Sigmoid colon (tissue), 7 donors: ENCODE results near the gene NAGPA. TPM values are rescaled to one million over a fixed set of nuclear protein-coding genes. Genes with fewer than 3 reads are reported as not detected.

Experiments used
- DNase-seq: peaks from one replicate; pipeline ENCODE4 v3.0.0-alpha.2; 2019
- H3K27ac ChIP-seq, 4 donors: fragments of 200-600 bp; sonication (generic); one replicate each; pipeline ENCODE4 v1.5.1; 2016 to 2019; ENCODE audit warnings: mild to moderate bottlenecking in 1 of 4
- H3K27me3 ChIP-seq, 3 donors: fragments of 200-600 bp; sonication (generic); one replicate each; pipeline ENCODE4 v1.5.1; 2019; ENCODE audit warnings: mild to moderate bottlenecking in 1 of 3
- H3K36me3 ChIP-seq, 4 donors: fragments of 200-600 bp; sonication (generic); one replicate each; pipeline ENCODE4 v1.5.1; 2016 to 2019
- H3K4me1 ChIP-seq, 4 donors: fragments of 200-600 bp; sonication (generic); one replicate each; pipeline ENCODE4 v1.5.1; 2017 to 2019
- H3K4me3 ChIP-seq, 4 donors: fragments of 200-600 bp; sonication (generic); one replicate each; pipeline ENCODE4 v1.5.1; 2017 to 2019; ENCODE audit warnings: mild to moderate bottlenecking in 2 of 4, moderate library complexity in 1 of 4
- H3K9me3 ChIP-seq, 4 donors: fragments of 200-600 bp in 3 of 4; sonication (generic) in 3 of 4; one replicate each; pipeline versions ENCODE4 v1.5.1 to v1.6.1; 2013 to 2019
- EP300 ChIP-seq, 4 donors: sonication (generic); formaldehyde crosslinking; IDR thresholded peaks; one replicate each; pipeline ENCODE4 v1.6.1; 2017; ENCODE audit warnings: antibody characterized with exemption in 4 of 4
- POLR2A ChIP-seq, 2 donors: fragments of 450-650 bp; IDR thresholded peaks; one replicate each; pipeline ENCODE4 v1.6.1; 2016; ENCODE audit warnings: antibody characterized with exemption in 2 of 2, mild to moderate bottlenecking in 2 of 2, moderate library complexity in 2 of 2
- POLR2AphosphoS5 ChIP-seq, 4 donors: sonication (generic); formaldehyde crosslinking; IDR thresholded peaks; one replicate each; pipeline ENCODE4 v1.6.1; 2017; ENCODE audit warnings: antibody characterized with exemption in 4 of 4
- WGBS, 2 donors: extraction: QIAGEN DNeasy Blood & Tissue Kit; methylation state at CpG; one replicate each; pipeline ENCODE4 v1.1.7; 2013; 5-methylcytosine and 5-hydroxymethylcytosine counted together
- intact Hi-C: fragments of 100-400 bp; cut with DNase I; formaldehyde crosslinking; loops from one replicate; pipeline ENCODE4 v1.15.1; 2023
- polyA plus RNA-seq, 3 donors: library from polyadenylated mRNA; stranded (reverse); fragments of 200-250 nt; gene quantifications; one replicate each; pipeline ENCODE4 v1.2.3, GENCODE V29; 2013
- total RNA-seq, 4 donors: library from RNA; depleted of rRNA; stranded (reverse); fragments of >200 nt; gene quantifications; one replicate each; pipeline ENCODE4 v1.1.0, GENCODE V29; 2016
- TF ChIP-seq, protein P1 (sequence below), 4 experiments: fragments of 450-650 bp in 3 of 4; fragments of 200-600 bp in 1 of 4; IDR thresholded peaks; one replicate each; pipeline ENCODE4 v1.5.1; 2016 to 2019; ENCODE audit warnings: antibody characterized with exemption in 4 of 4, mild to moderate bottlenecking in 3 of 4, moderate library complexity in 2 of 4
- donor health status: healthy with polysubstance abuse.
- donor health status: Bipolar disorder and iron deficiency.
- donor health status: healthy.

The NAGPA gene
- total and polyA plus RNA-seq, 7 donors: 10.8 to 30.7 (median 16.4) TPM

DNA sequence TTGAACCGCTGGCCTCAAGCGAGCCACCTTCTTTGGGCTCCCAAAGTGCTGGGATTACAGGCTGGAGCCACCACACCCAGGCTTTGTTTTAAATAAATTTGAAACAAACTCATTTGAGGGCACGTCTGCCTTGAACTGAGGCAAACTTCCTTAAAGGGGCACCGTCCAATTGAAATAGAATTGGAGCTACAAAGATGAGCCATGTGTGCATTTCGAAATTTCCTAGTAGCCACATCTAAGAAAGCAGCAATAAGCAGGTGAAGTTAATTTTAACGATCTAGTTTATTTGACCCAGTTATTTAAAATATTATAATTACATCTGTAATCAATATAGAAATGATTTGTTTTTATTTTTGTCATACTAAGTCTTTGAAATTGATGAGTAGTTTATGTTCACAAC is 32.8 kb upstream of the NAGPA start:
- no peaks in the 10 kb centered on the region for H3K27me3 ChIP-seq
- peaks cover 0 to 14% (median 9%) of the 10 kb centered on the region in 4 donors for H3K4me1 ChIP-seq
- H3K4me3 ChIP-seq: no peak overlapping the region
- no peaks in the 10 kb centered on the region for H3K36me3 ChIP-seq
- intact Hi-C loops: no loop called here
- peak overlapping the region in 1 of 4 donors; percentile 45 for H3K27ac ChIP-seq
- WGBS, 2 donors: 50 to 65% methylated on average over 6 of the region's 6 CpGs
- DNase-seq: peak; percentile 19
- TF ChIP-seq POLR2A (IDR thresholded peaks at IDR 0.05): no peak
- no peak for TF ChIP-seq POLR2AphosphoS5 (IDR thresholded peaks at IDR 0.05)
- TF ChIP-seq EP300 (IDR thresholded peaks at IDR 0.05): no peak
- TF ChIP-seq, protein P1, sequence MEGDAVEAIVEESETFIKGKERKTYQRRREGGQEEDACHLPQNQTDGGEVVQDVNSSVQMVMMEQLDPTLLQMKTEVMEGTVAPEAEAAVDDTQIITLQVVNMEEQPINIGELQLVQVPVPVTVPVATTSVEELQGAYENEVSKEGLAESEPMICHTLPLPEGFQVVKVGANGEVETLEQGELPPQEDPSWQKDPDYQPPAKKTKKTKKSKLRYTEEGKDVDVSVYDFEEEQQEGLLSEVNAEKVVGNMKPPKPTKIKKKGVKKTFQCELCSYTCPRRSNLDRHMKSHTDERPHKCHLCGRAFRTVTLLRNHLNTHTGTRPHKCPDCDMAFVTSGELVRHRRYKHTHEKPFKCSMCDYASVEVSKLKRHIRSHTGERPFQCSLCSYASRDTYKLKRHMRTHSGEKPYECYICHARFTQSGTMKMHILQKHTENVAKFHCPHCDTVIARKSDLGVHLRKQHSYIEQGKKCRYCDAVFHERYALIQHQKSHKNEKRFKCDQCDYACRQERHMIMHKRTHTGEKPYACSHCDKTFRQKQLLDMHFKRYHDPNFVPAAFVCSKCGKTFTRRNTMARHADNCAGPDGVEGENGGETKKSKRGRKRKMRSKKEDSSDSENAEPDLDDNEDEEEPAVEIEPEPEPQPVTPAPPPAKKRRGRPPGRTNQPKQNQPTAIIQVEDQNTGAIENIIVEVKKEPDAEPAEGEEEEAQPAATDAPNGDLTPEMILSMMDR (IDR thresholded peaks at IDR 0.05): no peak
- H3K9me3 ChIP-seq: no peaks in the 10 kb centered on the region

DNA sequence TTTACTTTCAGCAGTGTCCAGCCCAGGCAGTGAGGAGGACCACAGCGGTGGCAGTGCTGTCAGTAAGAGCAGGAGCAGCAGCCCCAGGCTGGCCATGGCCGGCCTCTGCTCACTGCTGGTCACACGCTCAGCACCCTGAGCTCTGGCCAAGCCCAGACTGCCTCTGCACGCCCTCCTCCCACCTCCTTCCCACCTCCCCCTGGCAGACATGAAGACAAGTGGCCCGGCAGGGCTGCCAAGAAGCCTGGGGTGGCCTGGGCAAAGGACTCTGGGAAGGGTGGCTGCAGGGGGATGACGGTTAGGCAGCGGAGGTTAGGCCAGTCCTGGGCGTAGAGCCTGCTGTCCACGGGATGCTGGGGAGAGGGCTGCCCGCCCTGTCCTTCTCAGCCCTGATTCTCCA is 32.1 kb upstream of the NAGPA start, which contains the start of gene C16orf89:
Gene C16orf89, minus strand, starts transcription at position 144 of the 400 bp plus-strand sequence. Its CDS starts 48 bp downstream, at position 96.
- Histone ChIP-seq H3K9me3 (no peaks in the 10 kb centered on the region), H3K36me3 (no peaks in the 10 kb centered on the region), H3K27me3 (no peaks in the 10 kb centered on the region), H3K4me3 (peak within 1 kb of the TSS in 1 of 4 donors; percentile 10), H3K27ac (peak within 1 kb of the TSS in 2 of 4 donors; percentile 34 to 45), H3K4me1 (peaks cover 0 to 10% (median 3%) of the 10 kb centered on the region in 4 donors)
- peak; percentile 65 for DNase-seq
- TF ChIP-seq POLR2AphosphoS5 (IDR thresholded peaks at IDR 0.05) (no peak), POLR2A (IDR thresholded peaks at IDR 0.05) (no peak), EP300 (IDR thresholded peaks at IDR 0.05) (no peak)
- TF ChIP-seq, protein P1 (IDR thresholded peaks at IDR 0.05): no peak
- intact Hi-C loops: no loop called here
- WGBS, 2 donors: 65% methylated on average over 10 of the region's 10 CpGs

DNA sequence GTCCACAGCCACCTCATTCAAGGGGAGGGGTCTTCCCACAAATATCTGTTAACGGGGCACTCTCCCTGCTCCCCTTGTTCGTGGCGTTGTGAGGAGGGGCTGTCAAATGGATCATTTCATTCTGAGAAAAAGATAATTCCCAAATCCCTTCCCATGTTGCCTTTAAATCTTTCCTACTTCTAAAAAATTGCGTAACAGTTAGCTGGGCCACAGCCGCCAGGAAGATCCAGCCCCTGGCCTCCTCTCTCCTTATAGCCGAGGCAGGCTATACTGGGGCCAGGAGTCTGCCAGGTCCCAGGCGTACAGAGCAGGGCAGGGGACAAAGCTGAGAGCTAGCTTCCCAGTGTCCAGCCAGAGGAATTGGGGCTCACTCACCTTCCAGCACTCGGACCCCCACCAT is 31.6 kb upstream of the NAGPA start:
- DNase-seq: peak; percentile 60
- peaks cover 0 to 10% (median 3%) of the 10 kb centered on the region in 4 donors for H3K4me1 ChIP-seq
- intact Hi-C loops: no loop called here
- H3K27me3 ChIP-seq: no peaks in the 10 kb centered on the region
- H3K9me3 ChIP-seq: no peaks in the 10 kb centered on the region
- peak overlapping the region in 2 of 4 donors; percentile 34 to 45 for H3K27ac ChIP-seq
- H3K4me3 ChIP-seq: peak overlapping the region in 1 of 4 donors; percentile 10
- TF ChIP-seq POLR2AphosphoS5 (IDR thresholded peaks at IDR 0.05) (no peak), EP300 (IDR thresholded peaks at IDR 0.05) (no peak), POLR2A (IDR thresholded peaks at IDR 0.05) (no peak)
- 20 to 55% methylated on average over 8 of the region's 8 CpGs for WGBS, 2 donors
- H3K36me3 ChIP-seq: no peaks in the 10 kb centered on the region

DNA sequence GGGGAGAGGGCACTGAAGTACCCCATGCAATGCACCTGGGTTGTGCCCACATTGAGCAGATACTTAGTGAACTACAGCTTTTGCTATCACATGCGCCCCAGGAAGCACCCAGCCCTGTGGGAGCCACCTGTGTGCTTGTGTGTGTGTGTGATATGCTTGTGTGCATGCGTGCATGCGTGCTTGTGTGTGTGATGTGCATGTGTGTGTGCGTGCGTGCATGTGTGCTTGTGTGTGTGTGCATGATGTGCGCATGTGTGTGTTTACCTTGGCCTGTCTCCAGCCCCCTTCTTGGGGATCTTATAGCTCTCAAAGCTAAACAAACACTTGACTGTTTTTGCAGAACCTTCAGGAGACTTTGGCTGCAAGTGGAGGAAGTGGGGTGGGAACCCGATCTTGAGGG is 31.2 kb upstream of the NAGPA start:
- Histone ChIP-seq H3K4me1 (peaks cover 0 to 10% (median 3%) of the 10 kb centered on the region in 4 donors), H3K27me3 (no peaks in the 10 kb centered on the region), H3K4me3 (no peak overlapping the region), H3K36me3 (no peaks in the 10 kb centered on the region), H3K27ac (no peak overlapping the region), H3K9me3 (no peaks in the 10 kb centered on the region)
- intact Hi-C loops: no loop called here
- no peak for TF ChIP-seq POLR2AphosphoS5 (IDR thresholded peaks at IDR 0.05)
- no peak for TF ChIP-seq POLR2A (IDR thresholded peaks at IDR 0.05)
- no peak for TF ChIP-seq EP300 (IDR thresholded peaks at IDR 0.05)
- TF ChIP-seq, protein P1 (IDR thresholded peaks at IDR 0.05): no peak
- DNase-seq: peak; percentile 14
- WGBS, 2 donors: 11 to 43% methylated on average over 7 of the region's 7 CpGs

DNA sequence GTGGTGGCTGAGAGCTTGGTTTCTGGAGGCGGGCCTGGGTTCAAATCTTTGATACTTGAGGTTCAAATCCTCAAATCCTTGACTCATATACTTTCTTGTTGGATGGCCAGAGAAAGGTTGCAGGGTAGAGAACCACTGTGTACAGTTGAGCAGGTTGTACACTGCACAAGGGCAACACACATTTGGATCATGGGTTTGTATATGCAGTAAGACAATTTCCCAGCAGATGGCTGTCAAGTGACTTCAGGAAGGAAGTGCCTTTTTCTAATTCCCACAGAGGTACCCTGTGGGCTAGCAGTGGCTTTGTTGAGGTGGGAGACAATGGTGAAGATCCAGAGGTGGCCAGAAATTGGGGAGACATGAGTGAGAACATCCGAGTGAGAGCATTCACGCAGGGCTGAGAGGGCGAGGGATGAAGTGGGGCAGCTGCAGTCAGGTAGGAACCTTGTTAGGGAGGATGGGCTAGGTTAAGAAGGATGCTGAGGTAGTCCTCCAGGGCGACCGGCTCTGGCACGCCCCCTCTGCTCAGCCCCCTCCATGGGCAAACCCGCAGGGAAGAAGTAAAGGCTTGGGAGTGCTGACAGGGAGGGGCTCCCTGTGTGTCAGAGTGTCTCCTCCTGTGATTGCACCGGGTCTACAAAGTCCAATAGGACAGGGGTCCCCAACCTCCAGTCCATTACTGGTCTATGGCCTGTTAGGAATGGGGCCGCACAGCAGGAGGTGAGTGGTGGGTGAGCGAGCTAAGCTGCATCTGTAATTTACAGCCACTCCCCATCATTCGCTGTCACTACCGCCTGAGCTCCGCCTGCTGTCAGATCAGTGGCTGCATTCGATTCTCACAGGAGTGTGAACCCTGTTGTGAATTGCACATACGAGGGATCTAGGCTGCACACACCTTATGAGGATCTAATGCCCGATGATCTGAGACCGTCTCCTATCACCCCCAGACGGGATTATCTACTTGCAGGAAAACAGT is 29.3 kb upstream of the NAGPA start:
- no peaks in the 10 kb centered on the region for H3K36me3 ChIP-seq
- intact Hi-C loops: no loop called here
- H3K27me3 ChIP-seq: no peaks in the 10 kb centered on the region
- DNase-seq: peak; percentile 50
- no peak overlapping the region for H3K27ac ChIP-seq
- no peak overlapping the region for H3K4me3 ChIP-seq
- H3K9me3 ChIP-seq: no peaks in the 10 kb centered on the region
- 32 to 64% methylated on average over 19 of the region's 19 CpGs for WGBS, 2 donors
- H3K4me1 ChIP-seq: peaks cover 0 to 10% (median 3%) of the 10 kb centered on the region in 4 donors
- TF ChIP-seq POLR2AphosphoS5 (IDR thresholded peaks at IDR 0.05) (no peak), POLR2A (IDR thresholded peaks at IDR 0.05) (no peak), EP300 (IDR thresholded peaks at IDR 0.05) (no peak)
- TF ChIP-seq, protein P1 (IDR thresholded peaks at IDR 0.05): no peak
